GM12878 (cell line): ENCODE measurements around the gene STK17A. TPM values are rescaled to one million over a fixed set of nuclear protein-coding genes. Genes with fewer than 3 reads are reported as not detected.
A peak's percentile ranks its signal among the peaks of the same experiment; 100 is the strongest.

Experiments used
- ATAC-seq: fragments of 200-7000 bp; cut with Tn5 transposase; 3 replicates; pipeline ENCODE4 v1.9.1; 2020; ENCODE audit warnings: mild to moderate bottlenecking, moderate library complexity
- BruUV-seq: library from RNA; stranded (reverse); fragments of 400-500 nt; replicated peaks from 2 replicates; lab custom pipeline; 2021; lab: Mats Ljungman, UMichigan
- CTCF ChIA-PET: fragments of 300-600 bp; sonication (Branson Sonifier 250); formaldehyde crosslinking; extraction: SDS; loops from one replicate; lab custom pipeline; 2021; ENCODE audit warnings: inconsistent platforms; lab: Yijun Ruan, JAX
- POLR2A ChIA-PET: fragments of 350-600 bp; formaldehyde crosslinking; extraction: SDS; loops from one replicate; lab custom pipeline; 2021; ENCODE audit warnings: inconsistent platforms; lab: Charles Lee
- RAD21 ChIA-PET: fragments of 300-600 bp; sonication (Branson Sonifier 250); formaldehyde crosslinking; loops from one replicate; lab custom pipeline; 2023; ENCODE audit warnings: antibody characterized with exemption; ENCODE audit not compliant: unreplicated experiment; lab: Charles Lee
- SMC1A ChIA-PET: fragments of 300-600 bp; sonication (Branson Sonifier 250); formaldehyde crosslinking; loops from one replicate; lab custom pipeline; 2023; ENCODE audit not compliant: unreplicated experiment, uncharacterized antibody; lab: Charles Lee
- DNase-seq: peaks from one replicate; pipeline ENCODE4 v3.0.0-alpha.2; 2011; ENCODE audit warnings: low read depth, low spot score
- FAIRE-seq: peaks from 3 replicates; lab custom pipeline; 2011; peaks lifted over from hg19 to GRCh38; lab: Jason Lieb, UNC
- H2AFZ ChIP-seq: 2 replicates; pipeline ENCODE4 v1.6.0; 2011; ENCODE audit warnings: low read depth, low read length, control low read depth; ENCODE audit not compliant: control insufficient read depth
- H3K27ac ChIP-seq: 2 replicates; pipeline ENCODE4 v1.5.1; 2011; ENCODE audit warnings: control low read depth; ENCODE audit not compliant: control insufficient read depth, insufficient read depth
- H3K27me3 ChIP-seq, 2 experiments: replicated peaks in 1 of 2; 2 replicates each; pipeline versions ENCODE4 v1.6.0 to v1.6.1; 2011; ENCODE audit warnings: low read length in 1 of 2; ENCODE audit not compliant: control insufficient read depth in 2 of 2, insufficient read depth in 2 of 2
- H3K36me3 ChIP-seq, 2 experiments: 2 replicates each; pipeline ENCODE4 v1.5.1; 2011; ENCODE audit warnings: low read length in 1 of 2; ENCODE audit not compliant: control insufficient read depth in 2 of 2, insufficient read depth in 2 of 2
- H3K4me1 ChIP-seq: 2 replicates; pipeline ENCODE4 v1.6.1; 2011; ENCODE audit warnings: mild to moderate bottlenecking, low read length, moderate library complexity, mixed read lengths; ENCODE audit not compliant: control insufficient read depth, insufficient read depth
- H3K4me2 ChIP-seq: 2 replicates; pipeline ENCODE4 v1.6.0; 2011; ENCODE audit warnings: control low read depth; ENCODE audit not compliant: control insufficient read depth, insufficient read depth
- H3K4me3 ChIP-seq: fragments of 200-600 bp; sonication (generic); 2 replicates; pipeline ENCODE4 v1.5.1; 2016
- H3K79me2 ChIP-seq: 2 replicates; pipeline ENCODE4 v1.6.0; 2011; ENCODE audit warnings: low read length; ENCODE audit not compliant: control insufficient read depth, insufficient read depth
- H3K9ac ChIP-seq: 2 replicates; pipeline ENCODE4 v1.8.0; 2011; ENCODE audit warnings: low read length, control low read depth, mixed read lengths; ENCODE audit not compliant: control insufficient read depth, insufficient read depth
- H3K9me3 ChIP-seq: replicated peaks from 3 replicates; pipeline ENCODE4 v1.5.1; 2011; ENCODE audit warnings: mild to moderate bottlenecking, low read length; ENCODE audit not compliant: control insufficient read depth, insufficient read depth
- H4K20me1 ChIP-seq: 2 replicates; pipeline ENCODE4 v1.6.0; 2011; ENCODE audit not compliant: control insufficient read depth, insufficient read depth
- ASH2L ChIP-seq: fragments of 300-600, 200-600 bp; sonication (generic); IDR thresholded peaks from 2 replicates; pipeline ENCODE4 v1.6.1; 2017; ENCODE audit warnings: low read depth, mild to moderate bottlenecking, borderline replicate concordance
- ATF3 ChIP-seq: IDR thresholded peaks from 2 replicates; pipeline ENCODE4 v1.6.1; 2011; ENCODE audit warnings: low read depth, mild to moderate bottlenecking, low read length, moderate library complexity, borderline replicate concordance; ENCODE audit errors: extremely low read depth
- CTCF ChIP-seq, 3 experiments: IDR thresholded peaks in 2 of 3; conservative IDR thresholded peaks in 1 of 3; 2 replicates each; pipeline ENCODE4 v1.5.1; 2011; ENCODE audit warnings: low read depth in 3 of 3, low read length in 3 of 3, mild to moderate bottlenecking in 3 of 3, control low read depth in 2 of 3, moderate library complexity in 2 of 3, inconsistent platforms in 1 of 3, mixed read lengths in 1 of 3; ENCODE audit not compliant: control insufficient read depth in 2 of 3, insufficient read depth in 1 of 3; ENCODE audit errors: extremely low read depth in 1 of 3
- DPF2 ChIP-seq: fragments of 450-650 bp; IDR thresholded peaks from 2 replicates; pipeline ENCODE4 v1.6.1; 2017; ENCODE audit warnings: mild to moderate bottlenecking
- EP300 ChIP-seq, 2 experiments: fragments of 150-350 bp in 1 of 2; IDR thresholded peaks; 2 replicates each; pipeline ENCODE4 v1.6.1; 2011 to 2012; ENCODE audit warnings: low read depth in 2 of 2, low read length in 2 of 2, borderline replicate concordance in 1 of 2, improper control_type of control experiment in 1 of 2, inconsistent platforms in 1 of 2; ENCODE audit not compliant: control insufficient read depth in 1 of 2
- NFXL1 ChIP-seq: fragments of 450-650 bp; IDR thresholded peaks from 2 replicates; pipeline ENCODE4 v1.6.1; 2017; ENCODE audit warnings: antibody characterized with exemption, mild to moderate bottlenecking, borderline replicate concordance
- RAD21 ChIP-seq: IDR thresholded peaks from 2 replicates; pipeline ENCODE4 v1.6.1; 2011; ENCODE audit warnings: mild to moderate bottlenecking, low read depth, low read length, moderate library complexity; ENCODE audit not compliant: insufficient read depth
- RUNX3 ChIP-seq: IDR thresholded peaks from 2 replicates; pipeline ENCODE4 v1.6.1; 2012; ENCODE audit warnings: low read length, inconsistent platforms
- SMAD5 ChIP-seq: IDR thresholded peaks from 2 replicates; pipeline ENCODE4 v1.6.1; 2016; ENCODE audit warnings: antibody characterized with exemption, low read depth
- SP1 ChIP-seq: IDR thresholded peaks from one replicate; pipeline ENCODE4 v1.6.1; 2011; ENCODE audit warnings: low read depth, low read length
- ZNF384 ChIP-seq: IDR thresholded peaks from 2 replicates; pipeline ENCODE4 v1.6.1; 2012; ENCODE audit warnings: low read depth, mild to moderate bottlenecking, low read length, improper control_type of control experiment, borderline replicate concordance
- in situ Hi-C: fragments of 300-500 bp; cut with MboI; formaldehyde crosslinking; loops from 9 replicates; pipeline ENCODE4 v1.14.3; 2018; ENCODE audit warnings: mixed read lengths
- intact Hi-C: fragments of 100-400 bp; cut with micrococcal nuclease; formaldehyde crosslinking; loops from one replicate; pipeline ENCODE4 v1.14.2; 2022; ENCODE audit not compliant: unreplicated experiment
- polyA plus RNA-seq, 11 experiments: library from polyadenylated mRNA; depleted of rRNA in 4 of 11; unstranded in 6 of 11; stranded (reverse) in 5 of 11; fragments of >200 nt; fragmentation: Nextera tagmentation in 4 of 11; fragmentation: Illumina TruSeq in 1 of 11; extraction: Ambion mirVana in 4 of 11; extraction: Trizol in 1 of 11; gene quantifications; 1 replicate in 1 of 11; 2 replicates in 10 of 11; pipeline versions ENCODE4 v1.2.1 to v1.2.3, GENCODE V29; 2011 to 2016; ENCODE audit warnings: inconsistent platforms in 2 of 11, missing spikeins in 2 of 11, low read depth in 1 of 11
- total RNA-seq, 4 experiments: library from RNA; depleted of rRNA in 3 of 4; stranded (reverse); fragments of >200 nt in 3 of 4; fragmentation: Illumina TruSeq in 1 of 4; extraction: Trizol in 1 of 4; gene quantifications; 2 replicates each; pipeline versions ENCODE4 v1.2.1 to v1.2.3, GENCODE V29; 2013 to 2021

Gene STK17A
- total and polyA plus RNA-seq, 10 of the 15 experiments (the other 5 are each of a cell fraction or from before 2014, with no cell fraction given) = 18.5 to 91.6 (median 70.8) TPM

GRCh38 chr7:43650457-43651052 is 67.6 kb downstream of the STK17A start (continued):
- TF ChIP-seq EP300 (IDR thresholded peaks at IDR 0.05; ENCODE audit: borderline replicate concordance in 1 of 2, control insufficient read depth in 1 of 2, low read depth in 2 of 2, low read length in 2 of 2) (peak; percentile 3 to 32; a peak in 1 of 4 replicates), ATF3 (no peak), RUNX3 (0 out of 2 replicates have a peak, but pooled peaks have one; percentile 1), SP1 (no peak), DPF2 (0 out of 2 replicates have a peak, but pooled peaks have one; percentile 10), ASH2L (no peak), NFXL1 (no peak), ZNF384 (peak; percentile 67)

GRCh38 chr7:43652364-43652763 is 69.5 kb downstream of the STK17A start:
- SMC1A ChIA-PET = interaction anchor here (0.7 to 10.6 kb wide), 7 partner anchors 8 to 70 kb away, joined by 3 to 177 read pairs (median 5); partner anchors contain the start of gene STK17A
- peaks cover 56% of the 10 kb centered on the region for H3K4me1 ChIP-seq
- no peak overlapping the region for H3K4me3 ChIP-seq
- no peak for ATAC-seq
- peak overlapping the region; percentile 11; the same call in 1 of the 2 replicates for H3K9ac ChIP-seq
- TF ChIP-seq CTCF (IDR thresholded peaks at IDR 0.05 in 2 of 3, conservative IDR thresholded peaks at IDR 0.05 in 1 of 3; ENCODE audit: control insufficient read depth in 2 of 3, extremely low read depth in 1 of 3, insufficient read depth in 1 of 3, low read depth in 3 of 3, low read length in 3 of 3) (peak in 2 of 3 experiments; percentile 4 to 16; a peak in 1 of 6 replicates), RAD21 (peak; percentile 42), SMAD5 (no peak)
- peaks cover 3% of the 10 kb centered on the region; the same call in 2 of the 3 replicates for H3K9me3 ChIP-seq
- peaks cover 3 to 6% of the 10 kb centered on the region in 2 experiments for H3K36me3 ChIP-seq
- peak overlapping the region; percentile 91 for H3K27ac ChIP-seq
- no TSS peak for BruUV-seq
- POLR2A ChIA-PET = interaction anchor here (1.0 to 10.0 kb wide), 3 partner anchors 47 to 69 kb away, joined by 3 to 138 read pairs (median 62); no protein-coding TSS in a partner anchor
- CTCF ChIA-PET = interaction anchor here (1.0 to 10.7 kb wide), 4 partner anchors 47 to 186 kb away, joined by 3 to 183 read pairs (median 70); partner anchors contain the start of gene STK17A
- RAD21 ChIA-PET = interaction anchor here (0.9 to 10.8 kb wide), 3 partner anchors 48 to 184 kb away, joined by 3 to 280 read pairs (median 132); partner anchors contain the start of gene STK17A
- no peak for DNase-seq
- H4K20me1 ChIP-seq = no peaks in the 10 kb centered on the region
- FAIRE-seq = no peak
- H3K79me2 ChIP-seq = peaks cover 53% of the 10 kb centered on the region
- intact Hi-C loops = no loop called here
- no peaks in the 10 kb centered on the region for H3K27me3 ChIP-seq
- no peak overlapping the region for H2AFZ ChIP-seq
- H3K4me2 ChIP-seq = peak overlapping the region; percentile 75; the same call in 1 of the 2 replicates
- in situ Hi-C loops = no loop called here
